Measurements from ENCODE around the gene IQSEC1.

IQSEC1 gene

GRCh38 chr3:12944849-12945248, 128.4 kb downstream of the IQSEC1 start:
- TF ChIP-seq POLR2AphosphoS5 (IDR thresholded peaks at IDR 0.05; ENCODE audit: low read depth, low read length), result no peak
- no peak for TF ChIP-seq TAF1 (IDR thresholded peaks at IDR 0.05; ENCODE audit: borderline replicate concordance, low read depth, low read length)
- TF ChIP-seq POLR2A (IDR thresholded peaks at IDR 0.05; ENCODE audit: low read depth, low read length), result no peak
- DNase-seq (ENCODE audit: insufficient read length), result no peak
- no peak for FAIRE-seq

DNA sequence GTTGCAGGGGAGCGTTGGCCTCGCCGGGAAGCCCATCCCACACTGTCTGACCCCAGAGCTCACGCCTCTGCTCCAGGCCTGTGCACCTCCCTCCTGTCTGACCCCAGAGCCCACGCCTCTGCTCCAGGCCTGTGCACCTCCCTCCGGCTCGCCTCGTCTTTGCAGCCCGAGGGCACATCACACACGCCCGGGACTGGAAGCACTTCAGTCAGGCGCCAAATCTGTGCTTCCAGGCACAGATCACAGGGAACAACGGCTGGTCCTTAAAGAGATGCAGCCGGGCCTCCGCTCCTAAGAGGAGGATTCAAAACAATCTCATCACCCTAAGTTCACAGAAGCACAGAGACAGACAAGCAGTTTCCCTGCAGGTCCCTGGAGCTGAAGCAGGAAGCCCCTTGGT, 128.8 kb downstream of the IQSEC1 start:
- DNase-seq (ENCODE audit: insufficient read length) (no peak), FAIRE-seq (no peak)
- TF ChIP-seq POLR2AphosphoS5 (IDR thresholded peaks at IDR 0.05; ENCODE audit: low read depth, low read length) (no peak), TAF1 (IDR thresholded peaks at IDR 0.05; ENCODE audit: borderline replicate concordance, low read depth, low read length) (no peak), POLR2A (IDR thresholded peaks at IDR 0.05; ENCODE audit: low read depth, low read length) (no peak)

GRCh38 chr3:12943124-12944021, 129.9 kb downstream of the IQSEC1 start:
- FAIRE-seq (no peak), DNase-seq (ENCODE audit: insufficient read length) (no peak)
- TF ChIP-seq POLR2AphosphoS5 (IDR thresholded peaks at IDR 0.05; ENCODE audit: low read depth, low read length) (no peak), TAF1 (IDR thresholded peaks at IDR 0.05; ENCODE audit: borderline replicate concordance, low read depth, low read length) (no peak), POLR2A (IDR thresholded peaks at IDR 0.05; ENCODE audit: low read depth, low read length) (no peak)

- no peak for FAIRE-seq
- no peak for DNase-seq (ENCODE audit: insufficient read length)
- TF ChIP-seq POLR2A (IDR thresholded peaks at IDR 0.05; ENCODE audit: low read depth, low read length), result no peak
- TF ChIP-seq POLR2AphosphoS5 (IDR thresholded peaks at IDR 0.05; ENCODE audit: low read depth, low read length), result no peak
- TF ChIP-seq TAF1 (IDR thresholded peaks at IDR 0.05; ENCODE audit: borderline replicate concordance, low read depth, low read length), result no peak
Observed at GRCh38 chr3:12941495-12942023, 131.7 kb downstream of the IQSEC1 start.

GRCh38 chr3:12940854-12941253, 132.4 kb downstream of the IQSEC1 start:
- no peak for TF ChIP-seq POLR2A (IDR thresholded peaks at IDR 0.05; ENCODE audit: low read depth, low read length)
- no peak for TF ChIP-seq POLR2AphosphoS5 (IDR thresholded peaks at IDR 0.05; ENCODE audit: low read depth, low read length)
- TF ChIP-seq TAF1 (IDR thresholded peaks at IDR 0.05; ENCODE audit: borderline replicate concordance, low read depth, low read length), result no peak
- no peak for FAIRE-seq
- DNase-seq (ENCODE audit: insufficient read length), result no peak

- TF ChIP-seq TAF1 (IDR thresholded peaks at IDR 0.05; ENCODE audit: borderline replicate concordance, low read depth, low read length), result no peak
- no peak for TF ChIP-seq POLR2AphosphoS5 (IDR thresholded peaks at IDR 0.05; ENCODE audit: low read depth, low read length)
- no peak for TF ChIP-seq POLR2A (IDR thresholded peaks at IDR 0.05; ENCODE audit: low read depth, low read length)
- no peak for DNase-seq (ENCODE audit: insufficient read length)
- FAIRE-seq, result no peak
Observed at GRCh38 chr3:12939137-12939536, 134.1 kb downstream of the IQSEC1 start.

GRCh38 chr3:12938258-12938711, 134.9 kb downstream of the IQSEC1 start:
- TF ChIP-seq TAF1 (IDR thresholded peaks at IDR 0.05; ENCODE audit: borderline replicate concordance, low read depth, low read length) (no peak), POLR2AphosphoS5 (IDR thresholded peaks at IDR 0.05; ENCODE audit: low read depth, low read length) (no peak), POLR2A (IDR thresholded peaks at IDR 0.05; ENCODE audit: low read depth, low read length) (no peak)
- FAIRE-seq (no peak), DNase-seq (ENCODE audit: insufficient read length) (no peak)

- FAIRE-seq (no peak), DNase-seq (ENCODE audit: insufficient read length) (no peak)
- TF ChIP-seq POLR2A (IDR thresholded peaks at IDR 0.05; ENCODE audit: low read depth, low read length), result no peak
- no peak for TF ChIP-seq TAF1 (IDR thresholded peaks at IDR 0.05; ENCODE audit: borderline replicate concordance, low read depth, low read length)
Observed at GRCh38 chr3:12935861-12936830, 137.1 kb downstream of the IQSEC1 start.

DNA sequence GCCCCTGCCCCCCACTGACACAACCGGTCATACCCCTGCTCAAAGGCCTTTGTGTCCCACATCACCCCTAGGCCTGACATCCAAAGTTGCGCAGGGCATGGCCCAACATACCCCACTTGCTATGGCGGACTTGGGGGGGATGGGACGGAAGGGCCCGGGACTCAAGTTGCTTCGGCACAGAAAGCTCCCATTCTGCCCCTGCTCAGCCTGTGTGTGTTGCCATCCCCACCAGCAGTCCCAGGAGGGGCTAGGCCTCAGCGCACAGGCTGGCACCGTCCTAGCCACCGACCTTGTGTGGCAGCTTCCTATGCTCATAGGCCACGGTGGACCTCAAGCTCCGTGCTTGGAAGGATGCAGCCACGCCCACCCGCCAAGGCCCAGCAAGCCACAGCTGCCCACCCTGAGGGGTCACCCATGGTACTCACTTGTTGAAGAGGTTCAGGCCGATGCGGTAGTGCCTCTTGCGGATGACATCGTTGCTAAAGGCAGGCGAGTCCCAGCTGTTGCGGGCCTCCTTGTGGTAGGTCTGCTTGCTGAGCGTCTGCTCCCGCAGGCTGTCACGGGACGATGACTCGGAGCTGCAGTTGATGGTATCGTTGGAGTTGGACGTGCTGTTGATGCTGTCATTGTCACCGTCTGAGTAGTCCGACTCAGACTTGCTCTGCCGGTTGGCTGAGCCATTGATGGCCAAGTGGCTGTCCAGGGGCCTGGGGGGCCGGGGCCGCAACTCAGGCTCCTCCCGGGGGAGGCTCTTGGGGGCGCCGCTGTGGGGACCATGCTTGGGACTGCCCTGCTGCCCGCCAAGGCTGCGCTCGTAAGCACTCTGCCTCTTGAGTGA, 138.0 kb downstream of the IQSEC1 start:
- FAIRE-seq, result no peak
- TF ChIP-seq TAF1 (IDR thresholded peaks at IDR 0.05; ENCODE audit: borderline replicate concordance, low read depth, low read length), result no peak
- TF ChIP-seq POLR2A (IDR thresholded peaks at IDR 0.05; ENCODE audit: low read depth, low read length), result no peak
- TF ChIP-seq POLR2AphosphoS5 (IDR thresholded peaks at IDR 0.05; ENCODE audit: low read depth, low read length), result no peak

DNA sequence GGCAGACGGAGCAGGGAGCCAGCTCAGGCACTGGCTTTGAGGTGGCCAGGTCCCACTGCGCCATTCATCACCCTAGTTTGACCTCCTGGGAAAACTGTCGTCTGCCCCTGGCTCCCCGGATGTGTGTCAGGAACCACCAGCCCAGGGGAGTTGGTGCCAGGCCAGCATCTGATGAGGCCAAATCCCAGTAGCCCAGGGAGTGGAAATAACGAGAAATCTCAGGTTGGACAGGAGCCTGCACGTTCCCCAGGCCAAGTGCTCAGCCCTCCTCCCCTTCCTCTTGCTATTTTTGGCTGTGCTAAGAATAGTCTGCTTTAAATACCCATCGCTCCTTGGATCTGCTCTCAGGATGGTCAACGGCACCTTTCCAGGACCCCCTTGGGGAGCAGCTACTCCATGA, 138.8 kb downstream of the IQSEC1 start:
- no peak for TF ChIP-seq POLR2A (IDR thresholded peaks at IDR 0.05; ENCODE audit: low read depth, low read length)
- no peak for FAIRE-seq
- DNase-seq (ENCODE audit: insufficient read length), result no peak

More for the DNA sequence above, 138.0 kb downstream of the IQSEC1 start:
- no peak for DNase-seq (ENCODE audit: insufficient read length)

Data from GM12892 (cell line).